AG04449 (cell line): ENCODE measurements around the gene C6orf118.
A peak's percentile ranks its signal among the peaks of the same experiment; 100 is the strongest.

Experiments
- CTCF ChIA-PET: fragments of 350-600 bp; formaldehyde crosslinking; extraction: SDS; loops from one replicate; lab custom pipeline; 2021; ENCODE audit warnings: antibody characterized with exemption; lab: Yijun Ruan, JAX
- POLR2A ChIA-PET: fragments of 400-600, 350-600 bp; formaldehyde crosslinking; extraction: SDS; loops from one replicate; lab custom pipeline; 2020; ENCODE audit warnings: antibody characterized with exemption, inconsistent platforms; lab: Yijun Ruan, JAX
- DNase-seq: peaks from one replicate; pipeline ENCODE4 v3.0.0-alpha.2; 2010; ENCODE audit warnings: low read depth, low spot score
- H3K4me3 ChIP-seq: 2 replicates; pipeline ENCODE4 v1.5.1; 2011; ENCODE audit warnings: low read depth, mild to moderate bottlenecking, control low read depth, low read length
- TF ChIP-seq, protein P1 (sequence below): IDR thresholded peaks from one replicate; pipeline ENCODE4 v1.5.1; 2011; ENCODE audit warnings: mild to moderate bottlenecking, moderate library complexity, low read length, control low read depth, inconsistent platforms; ENCODE audit not compliant: insufficient read depth; ENCODE audit errors: missing control alignments

Gene C6orf118

DNA sequence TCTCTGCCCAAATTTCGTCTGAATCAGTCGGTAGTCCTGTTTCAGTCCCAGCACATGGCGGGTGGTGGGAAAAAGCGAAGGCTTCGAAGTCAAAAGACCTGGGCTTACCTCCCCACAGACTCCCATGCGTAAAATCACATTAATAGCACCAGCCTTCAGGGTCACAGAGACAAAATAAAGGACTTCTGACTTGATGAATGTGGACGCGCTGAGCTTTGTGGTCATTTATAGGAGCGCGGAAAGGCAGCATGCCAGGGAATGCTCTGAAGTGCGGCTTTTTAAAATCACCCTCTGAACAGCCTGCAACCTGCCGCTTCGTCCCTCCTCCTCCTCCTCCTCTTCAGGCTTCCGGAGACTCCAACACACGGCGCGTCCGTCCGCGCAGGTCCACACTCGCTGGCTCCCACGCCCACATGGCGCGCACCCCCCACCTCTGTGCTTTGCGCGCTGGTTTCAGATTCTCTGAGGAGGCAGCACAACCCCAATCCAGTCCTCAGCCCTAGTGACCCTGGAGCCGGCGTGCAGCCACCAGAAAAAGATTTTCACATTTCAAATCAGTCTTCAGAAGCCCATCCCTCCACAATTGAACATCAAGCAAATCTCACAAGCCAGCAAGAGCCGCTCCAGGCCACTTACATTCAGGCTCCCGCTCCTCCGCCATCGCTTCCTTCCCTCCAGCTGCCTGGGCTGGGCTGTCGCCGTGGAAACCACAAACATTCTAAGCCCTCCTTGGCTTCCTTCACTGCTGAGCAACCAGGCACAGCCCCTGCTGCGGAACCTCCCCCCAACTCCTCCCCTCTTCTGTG is at the start of gene C6orf118:
Gene C6orf118 (minus strand): TSS at position 680 of the 806 bp plus-strand sequence. CDS start 19 bp downstream, at position 661.
- no peak for DNase-seq
- CTCF ChIA-PET, result no interaction called here
- POLR2A ChIA-PET, result no interaction called here
- TF ChIP-seq, protein P1, sequence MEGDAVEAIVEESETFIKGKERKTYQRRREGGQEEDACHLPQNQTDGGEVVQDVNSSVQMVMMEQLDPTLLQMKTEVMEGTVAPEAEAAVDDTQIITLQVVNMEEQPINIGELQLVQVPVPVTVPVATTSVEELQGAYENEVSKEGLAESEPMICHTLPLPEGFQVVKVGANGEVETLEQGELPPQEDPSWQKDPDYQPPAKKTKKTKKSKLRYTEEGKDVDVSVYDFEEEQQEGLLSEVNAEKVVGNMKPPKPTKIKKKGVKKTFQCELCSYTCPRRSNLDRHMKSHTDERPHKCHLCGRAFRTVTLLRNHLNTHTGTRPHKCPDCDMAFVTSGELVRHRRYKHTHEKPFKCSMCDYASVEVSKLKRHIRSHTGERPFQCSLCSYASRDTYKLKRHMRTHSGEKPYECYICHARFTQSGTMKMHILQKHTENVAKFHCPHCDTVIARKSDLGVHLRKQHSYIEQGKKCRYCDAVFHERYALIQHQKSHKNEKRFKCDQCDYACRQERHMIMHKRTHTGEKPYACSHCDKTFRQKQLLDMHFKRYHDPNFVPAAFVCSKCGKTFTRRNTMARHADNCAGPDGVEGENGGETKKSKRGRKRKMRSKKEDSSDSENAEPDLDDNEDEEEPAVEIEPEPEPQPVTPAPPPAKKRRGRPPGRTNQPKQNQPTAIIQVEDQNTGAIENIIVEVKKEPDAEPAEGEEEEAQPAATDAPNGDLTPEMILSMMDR, result no peak
- peak within 1 kb of the TSS; percentile 23 for H3K4me3 ChIP-seq

DNA sequence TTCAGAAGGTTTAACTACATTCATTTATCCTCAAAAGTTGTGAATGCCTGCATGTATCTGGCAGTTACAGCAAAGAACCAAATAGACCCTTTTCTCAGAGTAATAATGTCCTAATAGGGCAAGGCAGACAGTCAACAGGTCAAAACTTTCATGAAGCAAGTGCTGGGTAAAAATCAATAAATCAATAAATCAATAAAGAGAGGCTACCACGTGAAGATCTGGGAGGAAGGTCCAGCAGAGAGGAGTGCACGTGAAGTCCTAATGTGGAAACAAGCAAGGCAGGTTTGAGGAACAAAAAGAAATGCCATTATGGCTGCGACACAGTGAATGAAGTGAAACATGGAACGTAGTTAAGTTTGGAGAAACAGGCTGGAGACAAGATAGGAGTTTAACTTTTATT is 36.3 kb upstream of the C6orf118 start:
- CTCF ChIA-PET, result no interaction called here
- TF ChIP-seq, protein P1, result no peak
- no peak for DNase-seq
- H3K4me3 ChIP-seq, result no peak overlapping the region
- POLR2A ChIA-PET, result no interaction called here

DNA sequence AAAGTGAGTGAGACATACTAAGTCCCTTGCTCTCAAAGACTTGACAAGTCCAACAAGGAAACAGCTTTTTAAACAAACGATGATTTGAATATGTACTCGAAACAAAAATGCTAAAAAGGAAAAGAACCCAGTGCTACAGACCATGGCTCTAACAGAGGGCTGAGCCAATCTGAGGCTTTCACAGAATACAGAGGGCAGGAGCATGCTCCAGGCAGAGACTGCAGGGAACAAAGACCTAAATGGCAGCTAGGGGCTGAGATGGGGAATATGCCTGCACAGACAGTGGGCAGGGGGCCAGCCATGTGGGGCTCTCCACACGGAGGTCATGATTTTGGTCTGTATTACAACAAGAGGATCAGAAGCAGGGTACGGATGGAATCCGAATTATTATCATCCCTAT is 31.1 kb upstream of the C6orf118 start:
- H3K4me3 ChIP-seq, result no peak overlapping the region
- DNase-seq, result no peak
- ChIA-PET CTCF (no interaction called here), POLR2A (no interaction called here)
- TF ChIP-seq, protein P1, result no peak

DNA sequence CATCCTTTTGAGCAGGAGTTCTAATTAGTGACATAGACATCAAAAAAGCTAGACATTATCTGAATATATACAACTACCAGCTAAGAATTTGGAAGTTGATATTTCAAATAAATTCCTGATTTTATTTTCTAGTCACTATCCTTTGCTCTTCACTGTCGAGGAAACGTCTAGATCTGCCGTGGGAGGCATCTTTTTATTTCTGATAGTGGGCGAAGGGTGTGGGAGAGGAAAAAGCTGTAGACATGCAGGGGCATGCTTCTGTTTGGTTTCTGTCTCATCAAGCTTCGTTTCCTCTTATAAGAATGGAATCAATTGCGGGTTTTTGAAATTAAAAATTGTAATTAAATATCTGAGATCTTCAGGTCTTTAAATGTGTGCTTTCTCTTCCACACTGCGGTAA is 16.2 kb upstream of the C6orf118 start:
- TF ChIP-seq, protein P1, result no peak
- CTCF ChIA-PET, result no interaction called here
- POLR2A ChIA-PET, result no interaction called here
- H3K4me3 ChIP-seq, result no peak overlapping the region
- DNase-seq, result no peak

DNA sequence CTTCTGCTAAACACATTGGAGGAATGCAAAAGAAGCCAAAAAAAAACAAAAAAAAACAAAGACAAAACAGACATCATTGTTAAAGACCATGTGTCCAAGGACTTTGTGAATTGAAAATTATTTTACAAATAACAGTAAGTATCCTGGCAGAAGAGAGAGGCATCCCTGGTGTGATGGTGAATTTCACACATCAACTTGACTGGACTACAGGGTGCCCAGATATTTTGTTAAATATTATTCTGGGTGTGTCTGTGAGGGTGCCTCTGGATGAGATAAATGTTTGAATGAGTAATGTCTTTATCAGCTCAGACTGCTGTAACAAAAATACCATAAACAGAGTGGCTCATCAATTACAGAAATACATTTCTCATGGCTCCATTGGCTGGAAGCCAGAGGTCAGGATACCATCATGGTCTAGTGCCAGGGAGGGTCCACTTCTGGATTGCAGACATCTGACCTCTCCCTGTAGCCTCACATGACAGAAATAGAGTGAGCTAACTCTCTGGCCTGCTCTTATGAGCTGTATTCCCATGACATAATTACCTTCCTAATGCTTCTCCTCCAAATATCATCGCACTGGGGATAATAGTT is 12.2 kb upstream of the C6orf118 start:
- POLR2A ChIA-PET, result no interaction called here
- CTCF ChIA-PET, result no interaction called here
- TF ChIP-seq, protein P1, result no peak
- no peak overlapping the region for H3K4me3 ChIP-seq
- DNase-seq, result no peak

DNA sequence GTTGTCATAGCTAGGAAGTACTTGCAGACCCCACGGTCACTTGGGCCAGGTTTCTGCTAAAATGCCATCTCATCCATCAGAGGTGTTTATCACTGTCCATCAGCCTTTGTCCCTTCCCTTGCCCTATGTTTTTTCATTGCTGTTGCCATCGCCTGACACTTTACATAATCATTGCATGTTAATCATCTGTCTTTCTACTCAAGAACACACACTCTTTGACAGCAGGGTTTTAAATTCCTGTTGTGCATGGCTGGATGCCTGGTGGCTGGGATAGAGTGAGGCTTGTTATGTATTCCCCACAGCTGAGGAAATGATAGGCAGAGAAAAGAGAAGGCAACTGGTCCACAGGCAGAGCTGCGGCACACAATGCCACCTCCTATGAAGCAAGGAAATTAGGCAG is 11.7 kb upstream of the C6orf118 start:
- ChIA-PET CTCF (no interaction called here), POLR2A (no interaction called here)
- H3K4me3 ChIP-seq, result no peak overlapping the region
- TF ChIP-seq, protein P1, result no peak
- no peak for DNase-seq
